Activated T-cell treated with anti-CD3 and anti-CD28 coated beads for 4 hours (primary cell): Measurements from ENCODE around the gene RNF167.

Experiments used
- DNase-seq: peaks from one replicate; pipeline ENCODE4 v3.0.0-alpha.2; 2020

Gene RNF167

DNA sequence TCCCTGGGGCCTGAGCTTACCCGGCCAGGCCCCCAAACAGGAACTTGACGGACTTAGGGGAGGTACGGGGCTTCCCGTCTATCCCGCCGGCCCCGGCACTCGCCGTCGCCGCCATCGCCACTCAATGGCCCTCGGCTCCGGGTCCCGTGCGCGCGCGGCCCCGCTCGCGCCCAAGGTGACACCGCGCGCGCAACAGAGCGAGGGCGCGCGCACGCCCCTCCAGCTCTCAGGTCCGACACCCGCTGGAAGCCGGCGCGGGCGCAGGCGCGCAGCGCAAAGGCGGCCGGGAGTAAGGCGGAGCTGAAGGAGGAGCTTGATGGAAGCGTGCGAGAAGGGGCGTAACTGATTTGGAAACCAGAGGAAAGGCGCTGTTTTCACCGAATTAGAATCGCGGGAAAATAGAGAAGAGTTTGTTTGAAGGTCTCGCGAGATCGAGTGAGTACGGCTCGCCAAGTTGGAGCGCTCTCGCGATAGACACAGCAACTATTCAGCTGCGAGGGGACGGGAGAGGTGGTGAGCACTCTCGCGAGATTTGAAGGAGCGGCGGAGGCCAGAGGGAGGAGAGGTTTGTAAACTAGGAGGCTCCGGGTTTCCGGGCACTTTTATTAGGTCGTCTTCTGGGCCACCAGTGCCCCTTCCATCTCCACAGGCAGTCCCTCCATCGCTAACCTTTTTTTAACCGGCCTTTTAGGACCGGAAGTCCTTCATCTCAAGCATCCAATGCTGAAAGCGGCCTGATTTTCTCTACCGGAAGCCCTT lies at the start of gene RNF167, which contains the start of gene SLC25A11:
TSS of gene RNF167 (plus strand) at position 473 of the 759 bp plus-strand sequence. CDS start 642 bp downstream, outside the sequence.
TSS of gene SLC25A11 (minus strand) at position 251 of the 759 bp plus-strand sequence. CDS start at position 115, 136 bp downstream.
- DNase-seq: peak; percentile 89

DNA sequence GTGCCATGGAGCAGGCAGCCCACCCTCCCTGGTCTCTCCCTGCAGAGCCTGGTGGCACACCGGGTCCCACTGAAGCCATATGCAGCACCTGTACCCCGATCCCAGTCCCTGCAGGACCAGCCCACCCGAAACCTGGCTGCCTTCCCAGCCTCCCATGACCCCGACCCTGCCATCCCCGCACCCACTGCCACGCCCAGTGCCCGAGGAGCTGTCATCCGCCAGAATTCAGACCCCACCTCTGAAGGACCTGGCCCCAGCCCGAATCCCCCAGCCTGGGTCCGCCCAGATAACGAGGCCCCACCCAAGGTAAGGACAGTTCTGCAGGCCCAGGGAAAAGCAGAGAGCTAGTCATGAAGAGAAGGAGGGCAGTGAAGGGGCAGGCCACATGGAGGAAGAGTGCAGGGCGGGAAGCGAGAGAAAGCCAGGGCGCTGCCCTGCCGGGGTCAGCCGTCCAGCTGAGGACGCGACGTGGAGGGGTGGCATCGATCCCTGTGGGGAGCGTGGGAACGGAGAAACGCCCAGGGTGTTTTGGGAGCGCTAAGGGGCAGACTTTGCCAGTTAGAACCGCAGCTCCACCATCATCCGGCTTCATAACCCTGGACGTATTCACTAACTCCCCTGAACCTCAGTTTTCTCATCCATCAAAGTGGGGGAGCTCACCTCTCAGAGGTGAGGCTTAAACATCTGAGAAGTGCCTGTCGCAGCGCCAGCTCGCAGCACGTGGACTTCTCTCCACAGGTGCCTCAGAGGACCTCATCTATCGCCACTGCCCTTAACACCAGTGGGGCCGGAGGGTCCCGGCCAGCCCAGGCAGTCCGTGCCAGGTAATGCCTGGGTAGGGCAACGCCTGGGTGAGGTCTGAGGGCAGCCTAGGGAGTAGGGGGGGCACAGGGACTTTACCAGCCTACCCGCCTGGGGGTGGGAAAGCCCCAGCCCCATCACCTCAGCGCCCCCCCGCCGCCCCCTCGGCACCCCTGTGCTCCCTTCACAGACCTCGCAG lies 48.4 kb upstream of the RNF167 start:
- DNase-seq: no peak

DNA sequence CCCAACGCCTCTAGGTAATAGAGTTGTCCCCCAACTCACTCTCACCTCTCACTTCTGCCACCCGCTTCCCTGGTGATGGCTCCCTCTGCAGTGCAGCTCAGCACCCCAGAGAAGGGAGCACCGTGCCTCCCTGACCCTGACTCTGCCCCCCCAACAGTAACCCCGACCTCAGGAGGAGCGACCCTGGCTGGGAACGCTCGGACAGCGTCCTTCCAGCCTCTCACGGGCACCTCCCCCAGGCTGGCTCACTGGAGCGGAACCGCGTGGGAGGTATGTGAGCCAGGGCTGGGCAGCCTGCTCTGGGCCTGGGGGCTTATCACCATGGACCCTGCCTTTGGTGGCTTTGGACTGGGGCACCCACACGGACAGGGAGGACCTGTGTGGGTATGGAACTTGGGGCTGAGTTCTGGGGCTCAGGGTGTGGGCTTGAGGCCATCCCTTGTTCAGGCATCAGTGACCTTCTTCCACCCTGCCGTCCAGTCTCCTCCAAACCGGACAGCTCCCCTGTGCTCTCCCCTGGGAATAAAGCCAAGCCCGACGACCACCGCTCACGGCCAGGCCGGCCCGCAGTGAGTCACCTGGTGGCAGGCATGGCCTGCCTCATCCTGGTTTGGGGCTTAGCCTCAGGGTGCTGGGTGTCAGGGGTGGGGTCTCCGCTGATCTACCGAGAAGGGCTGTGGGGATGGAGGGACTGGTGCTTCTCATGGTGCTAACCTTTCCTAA lies 47.4 kb upstream of the RNF167 start:
- DNase-seq: no peak

DNA sequence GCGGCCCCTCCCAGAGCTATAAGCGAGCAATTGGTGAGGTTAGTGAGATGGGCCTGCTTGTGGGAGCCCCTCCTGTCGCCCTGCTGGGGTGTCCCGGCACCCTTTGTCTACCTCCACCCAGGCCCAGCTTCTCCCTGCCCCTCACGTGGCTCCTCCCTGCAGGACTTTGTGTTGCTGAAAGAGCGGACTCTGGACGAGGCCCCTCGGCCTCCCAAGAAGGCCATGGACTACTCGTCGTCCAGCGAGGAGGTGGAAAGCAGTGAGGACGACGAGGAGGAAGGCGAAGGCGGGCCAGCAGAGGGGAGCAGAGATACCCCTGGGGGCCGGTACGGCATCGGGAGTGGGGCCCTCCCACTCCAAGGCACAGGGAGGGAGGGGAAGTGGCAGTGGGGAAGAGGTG lies 46.8 kb upstream of the RNF167 start:
- DNase-seq: no peak

DNA sequence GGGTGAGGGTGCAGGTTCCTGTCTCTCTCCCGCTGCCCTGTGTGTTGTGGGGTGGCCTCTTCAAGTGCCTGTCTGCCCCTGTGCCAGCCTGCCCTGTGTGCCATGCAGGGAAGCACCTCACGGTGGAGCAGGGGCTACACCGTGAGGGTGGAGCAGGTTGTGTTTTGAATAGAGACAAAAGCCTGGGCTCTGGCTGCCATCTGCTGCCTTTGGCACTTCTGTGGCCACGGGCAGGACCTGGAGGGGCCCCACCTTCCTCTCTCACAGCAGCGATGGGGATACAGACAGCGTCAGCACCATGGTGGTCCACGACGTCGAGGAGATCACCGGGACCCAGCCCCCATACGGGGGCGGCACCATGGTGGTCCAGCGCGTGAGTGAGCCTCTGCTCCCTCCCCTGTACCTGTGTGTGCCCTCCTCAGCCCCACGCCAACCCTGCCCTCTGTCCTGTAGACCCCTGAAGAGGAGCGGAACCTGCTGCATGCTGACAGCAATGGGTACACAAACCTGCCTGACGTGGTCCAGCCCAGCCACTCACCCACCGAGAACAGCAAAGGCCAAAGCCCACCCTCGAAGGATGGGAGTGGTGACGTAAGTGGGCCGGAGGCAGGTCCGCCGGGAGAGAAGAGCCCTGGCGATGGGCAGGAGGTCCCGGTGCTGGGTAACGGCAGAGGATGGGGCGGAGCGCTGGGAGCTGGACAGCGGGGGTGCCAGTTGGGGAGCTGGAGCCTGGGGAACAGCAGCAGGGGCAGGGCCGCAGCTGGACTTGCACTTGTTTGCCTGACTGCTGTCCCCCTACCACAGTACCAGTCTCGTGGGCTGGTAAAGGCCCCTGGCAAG lies 46.1 kb upstream of the RNF167 start:
- no peak for DNase-seq

DNA sequence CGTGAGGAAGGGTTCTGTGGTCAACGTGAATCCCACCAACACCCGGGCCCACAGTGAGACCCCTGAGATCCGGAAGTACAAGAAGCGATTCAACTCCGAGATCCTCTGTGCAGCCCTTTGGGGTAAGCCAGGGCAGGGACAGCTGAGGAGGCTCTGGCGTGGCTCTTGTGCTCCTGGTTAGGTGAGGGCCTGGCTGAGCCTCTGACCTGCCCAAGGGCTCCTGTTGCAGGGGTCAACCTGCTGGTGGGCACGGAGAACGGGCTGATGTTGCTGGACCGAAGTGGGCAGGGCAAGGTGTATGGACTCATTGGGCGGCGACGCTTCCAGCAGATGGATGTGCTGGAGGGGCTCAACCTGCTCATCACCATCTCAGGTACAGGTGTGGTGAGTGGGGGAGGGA lies 44.9 kb upstream of the RNF167 start:
- DNase-seq: no peak

DNA sequence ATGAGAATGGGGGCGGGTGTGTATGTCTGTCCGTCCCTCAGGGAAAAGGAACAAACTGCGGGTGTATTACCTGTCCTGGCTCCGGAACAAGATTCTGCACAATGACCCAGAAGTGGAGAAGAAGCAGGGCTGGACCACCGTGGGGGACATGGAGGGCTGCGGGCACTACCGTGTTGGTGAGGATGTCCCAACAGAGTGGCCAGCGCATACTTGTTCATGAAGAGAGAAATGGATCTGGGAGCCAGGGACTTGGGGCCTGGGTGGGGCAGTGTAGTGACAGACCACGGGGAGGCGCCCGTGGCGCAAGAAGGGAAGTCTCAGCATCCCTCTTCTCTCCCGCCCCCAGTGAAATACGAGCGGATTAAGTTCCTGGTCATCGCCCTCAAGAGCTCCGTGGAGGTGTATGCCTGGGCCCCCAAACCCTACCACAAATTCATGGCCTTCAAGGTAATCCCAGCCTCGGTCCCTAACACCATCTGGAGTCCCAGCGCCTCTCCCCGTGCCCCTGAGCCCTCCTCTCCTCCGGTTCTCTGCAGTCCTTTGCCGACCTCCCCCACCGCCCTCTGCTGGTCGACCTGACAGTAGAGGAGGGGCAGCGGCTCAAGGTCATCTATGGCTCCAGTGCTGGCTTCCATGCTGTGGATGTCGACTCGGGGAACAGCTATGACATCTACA lies 44.3 kb upstream of the RNF167 start:
- DNase-seq: no peak

DNA sequence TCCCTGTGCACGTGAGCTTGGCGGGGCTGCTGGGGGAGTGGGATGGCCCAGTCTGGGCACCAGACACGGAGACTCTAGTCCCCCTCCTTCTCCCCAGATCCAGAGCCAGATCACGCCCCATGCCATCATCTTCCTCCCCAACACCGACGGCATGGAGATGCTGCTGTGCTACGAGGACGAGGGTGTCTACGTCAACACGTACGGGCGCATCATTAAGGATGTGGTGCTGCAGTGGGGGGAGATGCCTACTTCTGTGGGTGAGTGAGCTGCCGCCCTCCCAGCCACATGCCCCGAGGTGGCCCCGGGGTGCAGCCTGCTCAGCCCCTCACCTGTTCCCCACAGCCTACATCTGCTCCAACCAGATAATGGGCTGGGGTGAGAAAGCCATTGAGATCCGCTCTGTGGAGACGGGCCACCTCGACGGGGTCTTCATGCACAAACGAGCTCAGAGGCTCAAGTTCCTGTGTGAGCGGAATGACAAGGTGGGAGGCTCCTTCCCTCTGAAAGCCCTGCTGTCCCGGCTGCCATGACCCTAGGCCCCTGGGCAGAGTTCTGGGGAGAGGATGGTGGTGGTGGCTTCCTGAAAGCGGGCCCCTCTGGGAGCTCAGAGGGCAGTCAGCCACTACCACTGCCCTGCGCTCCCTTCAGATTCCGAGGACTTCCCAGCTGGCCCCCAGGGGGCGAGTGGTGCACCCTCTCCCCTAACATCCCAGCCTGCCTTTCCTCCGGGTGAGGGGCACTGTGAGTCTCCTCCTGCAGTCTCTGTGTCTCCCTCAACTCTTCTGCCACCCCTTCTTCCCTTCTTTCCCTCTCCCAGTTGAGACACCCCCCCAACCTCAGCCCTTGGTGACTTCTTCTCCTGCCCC lies 43.5 kb upstream of the RNF167 start:
- DNase-seq: no peak

DNA sequence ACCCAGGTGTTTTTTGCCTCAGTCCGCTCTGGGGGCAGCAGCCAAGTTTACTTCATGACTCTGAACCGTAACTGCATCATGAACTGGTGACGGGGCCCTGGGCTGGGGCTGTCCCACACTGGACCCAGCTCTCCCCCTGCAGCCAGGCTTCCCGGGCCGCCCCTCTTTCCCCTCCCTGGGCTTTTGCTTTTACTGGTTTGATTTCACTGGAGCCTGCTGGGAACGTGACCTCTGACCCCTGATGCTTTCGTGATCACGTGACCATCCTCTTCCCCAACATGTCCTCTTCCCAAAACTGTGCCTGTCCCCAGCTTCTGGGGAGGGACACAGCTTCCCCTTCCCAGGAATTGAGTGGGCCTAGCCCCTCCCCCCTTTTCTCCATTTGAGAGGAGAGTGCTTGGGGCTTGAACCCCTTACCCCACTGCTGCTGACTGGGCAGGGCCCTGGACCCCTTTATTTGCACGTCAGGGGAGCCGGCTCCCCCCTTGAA lies 42.8 kb upstream of the RNF167 start:
- no peak for DNase-seq

DNA sequence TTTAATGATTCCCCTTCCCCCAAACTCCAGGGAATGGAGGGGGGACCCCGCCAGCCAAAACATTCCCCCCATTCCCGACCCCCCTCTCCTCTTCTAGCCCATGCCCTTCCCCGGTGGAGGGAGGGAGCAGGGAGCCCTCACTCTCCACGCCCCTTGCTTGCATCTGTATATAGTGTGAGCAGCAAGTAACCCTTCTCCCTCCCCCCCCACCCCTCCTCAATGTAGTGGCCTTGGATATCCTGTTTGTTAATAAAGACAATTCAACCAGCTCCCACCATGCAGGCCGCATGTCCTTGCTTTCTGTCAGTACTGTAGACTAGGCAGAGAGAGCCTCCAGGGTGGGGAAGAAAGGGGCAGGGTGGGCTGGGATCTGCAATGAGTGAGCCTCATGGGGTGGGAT lies 42.3 kb upstream of the RNF167 start:
- DNase-seq: no peak

DNA sequence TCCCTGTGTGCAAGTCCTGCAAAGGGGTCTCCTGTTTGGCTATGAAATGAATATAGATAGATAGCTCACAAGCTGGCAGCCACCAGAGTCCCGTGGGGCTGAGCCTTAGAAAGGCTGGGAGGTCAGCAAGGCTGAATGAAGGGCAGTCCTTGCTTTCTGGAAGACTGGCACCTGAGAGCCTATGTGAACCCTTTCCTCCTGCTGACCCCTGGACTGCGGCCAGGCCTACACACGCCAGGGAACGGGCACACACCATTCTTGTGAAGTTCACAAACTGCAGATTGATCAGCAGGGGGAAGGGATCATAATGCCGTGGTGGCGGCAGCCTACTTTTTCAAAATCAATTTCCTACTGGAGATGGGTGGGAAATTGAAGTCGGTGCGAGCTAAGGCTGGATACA lies 41.7 kb upstream of the RNF167 start:
- DNase-seq: no peak

DNA sequence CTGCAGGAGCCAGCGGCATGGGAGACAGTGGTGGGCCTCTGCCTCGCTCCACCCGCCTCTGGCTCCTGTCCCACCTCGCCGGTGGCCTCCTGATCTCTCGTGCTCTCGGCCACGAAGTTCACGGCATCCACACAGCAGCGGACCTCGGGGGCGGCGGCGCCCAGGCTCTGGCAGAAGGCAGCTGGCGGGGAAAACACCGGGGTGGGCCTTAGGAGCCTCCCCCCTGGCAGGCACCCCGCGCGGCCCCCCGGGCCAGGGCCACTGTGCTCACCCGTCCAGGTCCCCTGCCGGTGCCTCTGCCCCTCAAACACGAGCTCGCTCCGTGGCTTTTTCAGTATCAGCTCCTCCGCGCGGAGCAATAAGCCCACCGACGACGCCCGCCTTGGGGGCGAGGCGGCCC lies 41.1 kb upstream of the RNF167 start:
- DNase-seq: no peak

DNA sequence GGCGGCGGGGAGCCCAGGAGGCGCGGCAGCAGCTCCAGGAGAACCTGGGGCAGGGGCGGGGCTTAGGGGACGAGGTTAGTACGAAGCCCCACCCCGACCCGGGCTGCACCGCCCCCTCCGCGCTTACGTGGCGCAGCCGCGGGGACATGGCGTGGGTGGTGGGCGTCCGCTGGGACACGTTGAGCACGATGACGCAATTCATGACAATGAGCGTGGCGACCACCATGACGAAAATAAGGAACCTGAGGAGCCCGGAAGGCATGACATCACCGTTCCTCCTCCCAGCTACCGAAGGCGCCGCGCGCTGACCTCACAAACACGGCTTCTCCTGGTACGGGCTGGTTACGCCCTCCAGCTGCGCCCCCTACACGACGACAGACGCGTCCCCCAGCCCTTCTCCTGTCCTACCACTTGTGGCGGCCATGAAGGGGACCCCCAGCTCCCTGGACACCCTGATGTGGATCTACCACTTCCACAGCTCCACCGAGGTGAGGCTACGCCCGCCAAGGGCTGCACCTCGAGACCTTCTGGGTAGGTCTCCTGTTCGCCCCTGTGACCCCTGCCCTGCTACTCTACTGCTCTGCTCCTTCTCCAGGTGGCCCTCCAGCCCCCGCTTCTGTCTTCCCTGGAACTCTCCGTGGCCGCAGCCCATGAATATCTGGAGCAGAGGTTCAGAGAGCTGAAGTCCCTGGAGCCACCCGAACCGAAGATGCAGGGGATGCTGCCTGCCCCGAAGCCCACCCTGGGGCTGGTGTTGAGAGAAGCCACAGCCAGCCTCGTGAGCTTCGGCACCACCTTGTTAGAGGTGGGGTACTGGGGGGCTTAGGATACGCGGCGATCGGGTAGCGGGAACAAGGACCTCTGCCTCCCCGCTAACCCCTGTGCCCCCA lies 40.5 kb upstream of the RNF167 start, which contains the start of gene C17orf107:
TSS of gene C17orf107 (plus strand) at position 196 of the 890 bp plus-strand sequence. CDS start at position 423, 227 bp downstream.
- DNase-seq: peak; percentile 98

DNA sequence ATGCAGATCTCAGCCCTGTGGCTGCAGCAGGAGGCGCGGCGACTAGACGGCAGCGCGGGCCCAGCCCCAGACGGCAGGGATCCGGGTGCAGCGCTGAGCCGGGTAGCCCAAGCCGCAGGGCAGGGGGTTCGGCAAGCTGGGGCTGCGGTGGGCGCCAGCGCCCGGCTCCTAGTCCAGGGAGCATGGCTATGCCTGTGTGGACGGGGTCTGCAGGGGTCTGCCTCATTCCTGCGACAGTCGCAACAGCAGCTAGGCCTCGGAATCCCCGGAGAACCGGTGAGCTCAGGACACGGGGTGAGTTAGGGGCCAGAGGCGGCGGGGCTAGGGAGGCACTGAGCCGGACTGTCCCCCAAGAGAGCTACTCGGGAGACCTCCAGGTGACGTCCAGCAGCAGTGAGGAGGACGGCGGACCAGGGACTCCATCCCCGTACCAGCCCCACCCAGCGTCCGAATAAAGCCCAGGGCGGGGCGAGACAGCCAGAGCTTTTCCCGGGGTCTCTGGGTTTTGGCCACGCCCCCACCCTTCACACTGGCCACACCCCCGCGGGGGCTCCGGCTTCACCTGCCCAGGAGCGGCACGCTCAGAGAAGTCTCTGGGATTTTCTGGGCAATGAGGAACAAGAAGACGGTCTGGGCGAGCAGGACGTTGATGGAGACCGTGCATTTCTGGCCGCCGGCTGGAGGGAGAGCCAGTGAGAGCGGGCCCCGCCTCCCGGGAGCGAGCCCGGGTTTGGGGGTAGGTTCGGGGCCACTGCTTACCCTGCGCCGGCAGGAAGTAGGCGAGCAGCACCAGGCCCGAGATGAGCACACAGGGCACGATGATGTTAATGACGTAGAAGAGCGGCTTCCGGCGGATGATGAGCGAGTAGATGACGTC lies 39.6 kb upstream of the RNF167 start:
- DNase-seq: peak; percentile 28

DNA sequence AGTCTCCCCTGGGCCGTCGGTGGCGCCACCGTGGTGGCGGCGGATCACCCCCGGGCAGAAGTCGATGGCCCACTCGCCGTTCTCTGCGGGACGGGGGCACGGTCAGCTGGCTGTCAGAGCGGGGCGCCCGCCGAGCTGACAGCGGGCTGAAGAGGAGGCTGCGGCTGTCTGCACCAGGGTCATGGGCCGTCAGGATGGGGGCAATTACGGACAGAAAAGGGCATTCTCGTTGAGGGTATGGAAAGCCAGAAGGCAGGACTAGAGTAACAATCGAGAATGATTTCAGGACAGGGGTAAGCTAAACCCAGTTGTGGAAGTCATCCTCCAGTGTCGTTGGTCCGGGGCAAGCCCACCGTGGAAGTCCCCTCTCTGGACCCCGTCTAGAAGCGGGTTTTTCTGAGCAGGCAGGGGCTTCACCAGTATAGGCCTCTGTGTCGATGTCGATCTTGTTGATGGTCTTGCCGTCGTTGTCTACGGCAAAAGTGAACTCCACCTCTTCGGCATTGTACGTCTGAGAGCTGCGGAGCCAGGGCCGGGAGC lies 38.9 kb upstream of the RNF167 start:
- DNase-seq: no peak

DNA sequence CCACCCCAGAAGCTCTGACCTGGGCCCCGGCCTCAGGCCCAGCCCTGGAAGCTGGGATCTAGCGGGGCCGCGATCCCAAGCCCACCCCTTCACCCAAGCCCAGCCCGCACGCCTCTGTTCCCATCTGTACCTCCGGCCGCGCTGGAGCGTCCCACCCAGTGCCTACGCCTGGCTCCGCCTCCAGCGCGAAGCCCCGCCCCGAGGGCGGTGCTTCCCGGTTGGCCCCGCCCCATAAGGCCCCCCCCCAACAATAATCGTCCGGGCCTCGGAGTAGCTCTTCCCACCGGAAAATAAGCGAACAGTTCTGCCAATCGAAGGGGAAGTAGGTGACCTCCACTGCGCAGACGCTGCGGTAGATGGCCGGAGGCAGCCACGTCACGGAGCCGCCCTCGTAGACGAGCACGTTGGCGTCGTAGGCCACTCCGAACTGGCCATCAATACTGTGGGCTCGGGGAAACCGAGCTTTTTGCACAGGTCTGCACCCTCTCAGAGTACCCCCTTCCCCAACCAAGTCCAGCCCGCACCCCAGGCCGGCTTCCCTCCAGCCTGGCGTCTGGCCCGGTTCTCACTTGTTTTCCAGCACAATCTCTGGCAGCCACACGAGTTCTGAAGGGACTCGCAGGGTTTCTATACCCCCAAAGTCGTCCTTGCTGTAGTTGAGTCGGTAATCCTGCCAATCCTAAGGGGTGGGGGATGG lies 38.3 kb upstream of the RNF167 start:
- no peak for DNase-seq

DNA sequence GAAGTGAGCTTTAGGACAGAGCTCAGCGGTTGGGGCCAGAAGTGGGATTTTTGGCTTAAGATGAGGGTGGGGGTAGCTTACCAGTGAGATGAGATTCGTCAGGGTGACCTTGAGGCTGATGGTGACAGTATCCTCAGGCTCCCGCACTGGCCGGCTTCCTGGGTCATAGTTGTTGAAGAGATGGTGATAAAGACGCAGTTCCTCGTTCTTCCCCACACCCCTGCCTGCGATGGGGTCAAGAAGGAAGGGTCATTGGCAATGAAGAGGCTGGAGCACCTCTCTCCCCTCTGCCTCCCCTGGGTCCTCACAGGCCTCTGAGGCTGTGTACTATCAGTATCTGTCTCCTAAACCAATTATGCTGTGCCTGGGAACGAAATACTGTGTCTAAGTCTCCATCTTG lies 37.5 kb upstream of the RNF167 start:
- DNase-seq: no peak
